ENCODE data around the gene AHRR. TPM values are rescaled to one million over a fixed set of nuclear protein-coding genes. Genes with fewer than 3 reads are reported as not detected.

AHRR gene
- total RNA-seq, 1 donor from 2014 or later: 1.0 TPM

GRCh38 chr5:375336-375920 is 53.9 kb downstream of the AHRR start:
- no peaks in the 10 kb centered on the region for H3K36me3 Mint-ChIP-seq (ENCODE audit: low read depth)
- H3K4me1 Mint-ChIP-seq: no peaks in the 10 kb centered on the region
- no peak overlapping the region for H3K4me3 Mint-ChIP-seq
- H3K9me3 Mint-ChIP-seq: no peaks in the 10 kb centered on the region
- no peak for DNase-seq (ENCODE audit: low read depth, low spot score)
- peaks cover 21% of the 10 kb centered on the region for H3K27me3 Mint-ChIP-seq (ENCODE audit: low read depth)
- TF ChIP-seq CTCF (conservative IDR thresholded peaks at IDR 0.05): no peak
- H3K27ac Mint-ChIP-seq (ENCODE audit: unreplicated experiment): no peak overlapping the region

DNA sequence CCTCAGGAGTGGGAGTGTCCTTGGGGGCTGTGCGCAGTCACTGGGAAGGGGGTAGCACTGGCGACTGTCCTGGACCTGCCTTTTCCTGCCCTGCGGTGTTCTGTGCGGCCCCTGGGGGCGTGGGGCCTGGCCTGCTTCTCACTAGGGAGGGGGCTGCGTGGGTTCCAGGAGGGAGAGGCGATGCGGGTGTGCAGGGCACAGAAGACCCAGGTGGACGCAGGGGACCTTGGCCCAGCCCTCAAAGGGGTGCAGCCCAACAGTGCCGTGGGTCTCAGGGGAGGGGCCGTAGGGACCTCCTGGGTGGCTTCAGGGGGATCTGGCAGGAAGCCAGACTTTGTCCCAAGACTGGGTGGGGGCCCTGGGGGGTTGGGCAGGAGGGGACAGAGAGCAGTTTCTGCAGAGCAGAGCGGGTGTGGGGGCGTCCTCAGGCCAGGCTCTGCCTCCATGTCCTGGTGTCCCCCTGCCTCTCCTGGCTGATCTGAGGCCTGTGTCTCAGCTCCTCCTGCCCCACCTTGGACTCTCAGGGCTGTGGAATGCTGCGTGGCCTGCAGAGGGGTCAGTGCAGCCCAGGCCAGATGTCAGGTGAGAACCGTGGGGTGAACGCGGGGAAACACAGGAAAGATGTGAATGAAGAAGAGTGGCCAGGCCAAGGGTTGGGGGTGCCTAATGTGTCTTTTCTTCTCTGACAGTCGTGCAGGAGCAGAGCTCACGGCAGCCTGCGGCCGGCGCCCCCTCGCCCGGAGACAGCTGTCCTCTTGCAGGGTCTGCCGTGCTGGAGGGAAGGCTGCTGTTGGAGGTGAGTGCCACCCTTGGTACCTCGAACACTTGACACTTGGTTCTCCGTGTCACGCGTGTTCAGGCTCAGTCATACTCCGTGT is 54.6 kb downstream of the AHRR start:
- H3K27ac Mint-ChIP-seq (ENCODE audit: unreplicated experiment): no peak overlapping the region
- H3K4me3 Mint-ChIP-seq: no peak overlapping the region
- H3K4me1 Mint-ChIP-seq: no peaks in the 10 kb centered on the region
- DNase-seq (ENCODE audit: low read depth, low spot score): no peak
- no peaks in the 10 kb centered on the region for H3K36me3 Mint-ChIP-seq (ENCODE audit: low read depth)
- H3K9me3 Mint-ChIP-seq: peaks cover 2% of the 10 kb centered on the region
- TF ChIP-seq CTCF (conservative IDR thresholded peaks at IDR 0.05): no peak
- H3K27me3 Mint-ChIP-seq (ENCODE audit: low read depth): peaks cover 23% of the 10 kb centered on the region

DNA sequence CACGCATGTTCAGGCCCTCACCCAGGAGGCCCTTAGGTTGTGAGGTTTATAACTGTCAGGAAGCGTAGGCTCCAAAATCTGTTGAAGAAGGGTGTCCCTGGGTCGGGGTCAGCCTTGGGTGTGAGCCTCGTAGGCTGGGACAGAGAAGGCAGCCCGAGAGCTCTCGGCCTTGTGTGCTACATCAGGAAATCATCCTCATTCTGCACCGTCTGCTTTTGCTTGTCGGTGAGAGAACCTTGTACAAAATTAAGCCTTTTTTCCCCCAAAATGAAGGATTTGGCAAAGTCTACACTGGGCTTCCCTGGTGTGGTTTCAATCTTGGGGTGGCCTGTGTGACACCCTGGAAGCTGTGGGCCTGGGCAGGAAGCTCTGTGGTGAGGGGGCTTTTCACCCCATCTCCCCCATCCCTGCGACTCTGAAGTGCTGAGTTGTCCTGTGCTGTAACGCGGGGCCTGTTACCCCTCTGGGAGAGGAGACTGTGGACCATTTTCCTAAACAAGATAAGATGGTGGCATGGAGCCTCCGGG is 55.3 kb downstream of the AHRR start:
- Mint-ChIP-seq H3K4me1 (no peaks in the 10 kb centered on the region), H3K36me3 (ENCODE audit: low read depth) (no peaks in the 10 kb centered on the region), H3K9me3 (peaks cover 3% of the 10 kb centered on the region), H3K4me3 (no peak overlapping the region), H3K27ac (ENCODE audit: unreplicated experiment) (no peak overlapping the region), H3K27me3 (ENCODE audit: low read depth) (peaks cover 23% of the 10 kb centered on the region)
- no peak for DNase-seq (ENCODE audit: low read depth, low spot score)
- no peak for TF ChIP-seq CTCF (conservative IDR thresholded peaks at IDR 0.05)

- peaks cover 2% of the 10 kb centered on the region for H3K36me3 Mint-ChIP-seq (ENCODE audit: low read depth)
- no peak overlapping the region for H3K27ac Mint-ChIP-seq (ENCODE audit: unreplicated experiment)
- H3K4me1 Mint-ChIP-seq: no peaks in the 10 kb centered on the region
- peaks cover 3% of the 10 kb centered on the region for H3K9me3 Mint-ChIP-seq
- no peak for TF ChIP-seq CTCF (conservative IDR thresholded peaks at IDR 0.05)
- H3K4me3 Mint-ChIP-seq: no peak overlapping the region
- no peak for DNase-seq (ENCODE audit: low read depth, low spot score)
- H3K27me3 Mint-ChIP-seq (ENCODE audit: low read depth): peaks cover 29% of the 10 kb centered on the region
These were observed 55.9 kb downstream of the AHRR start for GRCh38 chr5:377326-377981.

GRCh38 chr5:378301-378891 is 56.9 kb downstream of the AHRR start:
- Mint-ChIP-seq H3K27ac (ENCODE audit: unreplicated experiment) (peak overlapping the region; percentile 35), H3K9me3 (peaks cover 5% of the 10 kb centered on the region), H3K4me3 (no peak overlapping the region), H3K36me3 (ENCODE audit: low read depth) (peaks cover 2% of the 10 kb centered on the region), H3K27me3 (ENCODE audit: low read depth) (peaks cover 30% of the 10 kb centered on the region), H3K4me1 (no peaks in the 10 kb centered on the region)
- no peak for TF ChIP-seq CTCF (conservative IDR thresholded peaks at IDR 0.05)
- DNase-seq (ENCODE audit: low read depth, low spot score): no peak

All from neural crest cell (in vitro differentiated cells).